Measurements from ENCODE around the gene C10orf90.

The C10orf90 gene

GRCh38 chr10:126393076-126393475 lies 277.4 kb downstream of the C10orf90 start:
- TF ChIP-seq EZH2 (IDR thresholded peaks at IDR 0.05) = no peak
- TF ChIP-seq POLR2AphosphoS5 (IDR thresholded peaks at IDR 0.05; ENCODE audit: borderline replicate concordance, low read depth, low read length) = no peak
- TF ChIP-seq FOXP2 (optimal IDR thresholded peaks at IDR 0.05; ENCODE audit: control extremely low read depth, extremely low read length, insufficient read depth) = no peak
- Histone ChIP-seq H3K4me3 (no peak overlapping the region), H3K27ac (no peak overlapping the region), H3K36me3 (ENCODE audit: insufficient read depth, low read length) (no peaks in the 10 kb centered on the region), H3K9ac (ENCODE audit: insufficient read length) (no peak overlapping the region), H3K9me3 (ENCODE audit: low read depth, low read length) (no peaks in the 10 kb centered on the region)
- DNase-seq (ENCODE audit: low read depth, low spot score) = no peak

- Histone ChIP-seq H3K4me3 (no peak overlapping the region), H3K36me3 (ENCODE audit: insufficient read depth, low read length) (no peaks in the 10 kb centered on the region), H3K27ac (no peak overlapping the region), H3K9me3 (ENCODE audit: low read depth, low read length) (no peaks in the 10 kb centered on the region), H3K9ac (ENCODE audit: insufficient read length) (no peak overlapping the region)
- DNase-seq (ENCODE audit: low read depth, low spot score) = no peak
- TF ChIP-seq POLR2AphosphoS5 (IDR thresholded peaks at IDR 0.05; ENCODE audit: borderline replicate concordance, low read depth, low read length) = no peak
- TF ChIP-seq FOXP2 (optimal IDR thresholded peaks at IDR 0.05; ENCODE audit: control extremely low read depth, extremely low read length, insufficient read depth) = no peak
- TF ChIP-seq EZH2 (IDR thresholded peaks at IDR 0.05) = no peak
Measured at GRCh38 chr10:126392469-126392868, 278.0 kb downstream of the C10orf90 start.

GRCh38 chr10:126392068-126392467 lies 278.4 kb downstream of the C10orf90 start:
- H3K9ac ChIP-seq (ENCODE audit: insufficient read length) = no peak overlapping the region
- DNase-seq (ENCODE audit: low read depth, low spot score) = no peak
- no peak overlapping the region for H3K4me3 ChIP-seq
- no peak for TF ChIP-seq POLR2AphosphoS5 (IDR thresholded peaks at IDR 0.05; ENCODE audit: borderline replicate concordance, low read depth, low read length)
- TF ChIP-seq FOXP2 (optimal IDR thresholded peaks at IDR 0.05; ENCODE audit: control extremely low read depth, extremely low read length, insufficient read depth) = no peak
- no peak for TF ChIP-seq EZH2 (IDR thresholded peaks at IDR 0.05)
- H3K27ac ChIP-seq = no peak overlapping the region
- no peaks in the 10 kb centered on the region for H3K36me3 ChIP-seq (ENCODE audit: insufficient read depth, low read length)
- no peaks in the 10 kb centered on the region for H3K9me3 ChIP-seq (ENCODE audit: low read depth, low read length)

- no peak for DNase-seq (ENCODE audit: low read depth, low spot score)
- Histone ChIP-seq H3K27ac (no peak overlapping the region), H3K4me3 (no peak overlapping the region), H3K9me3 (ENCODE audit: low read depth, low read length) (no peaks in the 10 kb centered on the region), H3K9ac (ENCODE audit: insufficient read length) (no peak overlapping the region), H3K36me3 (ENCODE audit: insufficient read depth, low read length) (no peaks in the 10 kb centered on the region)
- no peak for TF ChIP-seq EZH2 (IDR thresholded peaks at IDR 0.05)
- TF ChIP-seq POLR2AphosphoS5 (IDR thresholded peaks at IDR 0.05; ENCODE audit: borderline replicate concordance, low read depth, low read length) = no peak
- no peak for TF ChIP-seq FOXP2 (optimal IDR thresholded peaks at IDR 0.05; ENCODE audit: control extremely low read depth, extremely low read length, insufficient read depth)
Measured at GRCh38 chr10:126391192-126391885, 279.2 kb downstream of the C10orf90 start.

GRCh38 chr10:126390324-126390723 lies 280.2 kb downstream of the C10orf90 start:
- Histone ChIP-seq H3K36me3 (ENCODE audit: insufficient read depth, low read length) (no peaks in the 10 kb centered on the region), H3K9ac (ENCODE audit: insufficient read length) (no peak overlapping the region), H3K4me3 (no peak overlapping the region), H3K9me3 (ENCODE audit: low read depth, low read length) (no peaks in the 10 kb centered on the region), H3K27ac (no peak overlapping the region)
- no peak for TF ChIP-seq FOXP2 (optimal IDR thresholded peaks at IDR 0.05; ENCODE audit: control extremely low read depth, extremely low read length, insufficient read depth)
- TF ChIP-seq EZH2 (IDR thresholded peaks at IDR 0.05) = no peak
- TF ChIP-seq POLR2AphosphoS5 (IDR thresholded peaks at IDR 0.05; ENCODE audit: borderline replicate concordance, low read depth, low read length) = no peak
- DNase-seq (ENCODE audit: low read depth, low spot score) = no peak

- no peak within 1 kb of the TSS for H3K27ac ChIP-seq
- no peak within 1 kb of the TSS for H3K9ac ChIP-seq (ENCODE audit: insufficient read length)
- TF ChIP-seq FOXP2 (optimal IDR thresholded peaks at IDR 0.05; ENCODE audit: control extremely low read depth, extremely low read length, insufficient read depth) (no peak), EZH2 (IDR thresholded peaks at IDR 0.05) (no peak)
- no peak within 1 kb of the TSS for H3K4me3 ChIP-seq
- H3K36me3 ChIP-seq (ENCODE audit: insufficient read depth, low read length) = no peaks in the 10 kb centered on the region
- H3K9me3 ChIP-seq (ENCODE audit: low read depth, low read length) = no peaks in the 10 kb centered on the region
- no peak for DNase-seq (ENCODE audit: low read depth, low spot score)
Measured at GRCh38 chr10:126387931-126388911, 282.3 kb downstream of the C10orf90 start, which contains the start of gene ADAM12. ADAM12 (minus strand) TSS chr10:126388477; CDS start chr10:126388145, 332 bp downstream.

- Histone ChIP-seq H3K9me3 (ENCODE audit: low read depth, low read length) (no peaks in the 10 kb centered on the region), H3K36me3 (ENCODE audit: insufficient read depth, low read length) (no peaks in the 10 kb centered on the region), H3K9ac (ENCODE audit: insufficient read length) (no peak overlapping the region), H3K4me3 (no peak overlapping the region), H3K27ac (no peak overlapping the region)
- DNase-seq (ENCODE audit: low read depth, low spot score) = no peak
- no peak for TF ChIP-seq EZH2 (IDR thresholded peaks at IDR 0.05)
- no peak for TF ChIP-seq FOXP2 (optimal IDR thresholded peaks at IDR 0.05; ENCODE audit: control extremely low read depth, extremely low read length, insufficient read depth)
- no peak for TF ChIP-seq POLR2AphosphoS5 (IDR thresholded peaks at IDR 0.05; ENCODE audit: borderline replicate concordance, low read depth, low read length)
Measured at GRCh38 chr10:126387041-126387921, 283.2 kb downstream of the C10orf90 start.
